Astrocyte (in vitro differentiated cells and primary cell): Measurements from ENCODE around the gene CELF1. TPM values are rescaled to one million over a fixed set of nuclear protein-coding genes. Genes with fewer than 3 reads are reported as not detected.

Experiments used
- DNase-seq: peaks from one replicate; pipeline ENCODE4 v3.0.0-alpha.2; 2010; ENCODE audit warnings: low read depth
- FAIRE-seq: peaks from 2 replicates; lab custom pipeline; 2011; peaks lifted over from hg19 to GRCh38; lab: Jason Lieb, UNC
- H2AFZ ChIP-seq: 2 replicates; pipeline ENCODE4 v1.6.0; 2012; ENCODE audit warnings: low read depth, low read length, inconsistent platforms
- H3K27ac ChIP-seq: 2 replicates; pipeline ENCODE4 v1.5.1; 2011; ENCODE audit warnings: low read depth, low read length, inconsistent platforms
- H3K27me3 ChIP-seq: 2 replicates; pipeline ENCODE4 v1.6.0; 2011; ENCODE audit warnings: low read length, inconsistent platforms; ENCODE audit not compliant: insufficient read depth
- H3K36me3 ChIP-seq: 2 replicates; pipeline ENCODE4 v1.5.1; 2011; ENCODE audit warnings: low read length, inconsistent platforms; ENCODE audit not compliant: insufficient read depth
- H3K4me1 ChIP-seq: 2 replicates; pipeline ENCODE4 v1.5.1; 2011; ENCODE audit warnings: low read length, inconsistent platforms; ENCODE audit not compliant: insufficient read depth
- H3K4me2 ChIP-seq: 2 replicates; pipeline ENCODE4 v1.6.0; 2012; ENCODE audit warnings: low read length, inconsistent platforms
- H3K4me3 ChIP-seq: 2 replicates; pipeline ENCODE4 v1.5.1; 2011; ENCODE audit warnings: low read depth, mild to moderate bottlenecking, low read length, inconsistent platforms; ENCODE audit not compliant: insufficient read depth
- H3K79me2 ChIP-seq: 2 replicates; pipeline ENCODE4 v1.6.0; 2012; ENCODE audit warnings: mild to moderate bottlenecking, low read length, inconsistent platforms; ENCODE audit not compliant: insufficient read depth
- H3K9ac ChIP-seq: 2 replicates; pipeline ENCODE4 v1.6.0; 2012; ENCODE audit warnings: mild to moderate bottlenecking, low read length, inconsistent platforms
- H3K9me3 ChIP-seq: 2 replicates; pipeline ENCODE4 v1.5.1; 2012; ENCODE audit warnings: low read depth, mild to moderate bottlenecking, low read length, inconsistent platforms; ENCODE audit not compliant: insufficient read depth
- H4K20me1 ChIP-seq: 2 replicates; pipeline ENCODE4 v1.6.0; 2012; ENCODE audit warnings: low read length, inconsistent platforms; ENCODE audit not compliant: insufficient read depth
- H3K27ac Mint-ChIP-seq: one replicate; pipeline ENCODE4 v1.8.0; 2021; ENCODE audit warnings: mild to moderate bottlenecking, mixed read lengths; ENCODE audit not compliant: unreplicated experiment
- H3K27me3 Mint-ChIP-seq: one replicate; pipeline ENCODE4 v1.8.0; 2021; ENCODE audit warnings: low read depth, mixed read lengths; ENCODE audit not compliant: unreplicated experiment
- H3K36me3 Mint-ChIP-seq: one replicate; pipeline ENCODE4 v1.8.0; 2021; ENCODE audit warnings: low read depth, mixed read lengths; ENCODE audit not compliant: unreplicated experiment
- H3K4me1 Mint-ChIP-seq: one replicate; pipeline ENCODE4 v1.8.0; 2021; ENCODE audit warnings: low read depth, mixed read lengths; ENCODE audit not compliant: unreplicated experiment
- H3K4me3 Mint-ChIP-seq: one replicate; pipeline ENCODE4 v1.8.0; 2021; ENCODE audit warnings: mild to moderate bottlenecking, moderate library complexity, mixed read lengths; ENCODE audit not compliant: unreplicated experiment
- H3K9me3 Mint-ChIP-seq: one replicate; pipeline ENCODE4 v1.8.0; 2021; ENCODE audit warnings: mild to moderate bottlenecking, mixed read lengths; ENCODE audit not compliant: unreplicated experiment
- CTCF ChIP-seq: IDR thresholded peaks from 2 replicates; pipeline ENCODE4 v1.5.1; 2011; ENCODE audit warnings: low read depth, mild to moderate bottlenecking, inconsistent platforms, low read length, moderate library complexity; ENCODE audit not compliant: insufficient read depth
- EZH2 ChIP-seq: IDR thresholded peaks from 2 replicates; pipeline ENCODE4 v1.6.1; 2012; ENCODE audit warnings: mild to moderate bottlenecking, low read length, inconsistent platforms; ENCODE audit not compliant: insufficient read depth
- total RNA-seq: library from RNA; stranded (reverse); gene quantifications from 2 replicates; pipeline ENCODE4 v1.2.1, GENCODE V29; 2021

Gene CELF1
- total RNA-seq, 1 donor from 2014 or later = 101 TPM

GRCh38 chr11:47443817-47444216 lies 109.1 kb downstream of the CELF1 start:
- Histone ChIP-seq H3K27ac (no peak overlapping the region), H3K27me3 (no peaks in the 10 kb centered on the region), H4K20me1 (no peaks in the 10 kb centered on the region), H3K79me2 (no peaks in the 10 kb centered on the region), H3K4me1 (no peaks in the 10 kb centered on the region), H3K9ac (no peak overlapping the region), H3K4me3 (no peak overlapping the region), H3K36me3 (no peaks in the 10 kb centered on the region), H3K9me3 (no peaks in the 10 kb centered on the region), H3K4me2 (no peak overlapping the region), H2AFZ (no peak overlapping the region)
- no peak overlapping the region for H3K27ac Mint-ChIP-seq
- DNase-seq (no peak), FAIRE-seq (no peak)
- H3K4me1 Mint-ChIP-seq = no peaks in the 10 kb centered on the region
- peaks cover 9% of the 10 kb centered on the region for H3K36me3 Mint-ChIP-seq
- TF ChIP-seq EZH2 (no peak), CTCF (no peak)
- H3K4me3 Mint-ChIP-seq = no peak overlapping the region
- no peaks in the 10 kb centered on the region for H3K27me3 Mint-ChIP-seq
- H3K9me3 Mint-ChIP-seq = no peaks in the 10 kb centered on the region

GRCh38 chr11:47443028-47443700 lies 109.8 kb downstream of the CELF1 start:
- Histone ChIP-seq H3K27ac (no peak overlapping the region), H3K36me3 (no peaks in the 10 kb centered on the region), H3K9ac (no peak overlapping the region), H3K4me1 (no peaks in the 10 kb centered on the region), H3K27me3 (no peaks in the 10 kb centered on the region), H3K4me2 (no peak overlapping the region), H2AFZ (no peak overlapping the region), H4K20me1 (no peaks in the 10 kb centered on the region), H3K4me3 (no peak overlapping the region), H3K79me2 (no peaks in the 10 kb centered on the region), H3K9me3 (no peaks in the 10 kb centered on the region)
- Mint-ChIP-seq H3K9me3 (no peaks in the 10 kb centered on the region), H3K27me3 (no peaks in the 10 kb centered on the region), H3K4me1 (no peaks in the 10 kb centered on the region), H3K4me3 (no peak overlapping the region), H3K36me3 (peaks cover 9% of the 10 kb centered on the region), H3K27ac (peak overlapping the region; percentile 30)
- no peak for FAIRE-seq
- no peak for DNase-seq
- TF ChIP-seq CTCF (peak; percentile 7), EZH2 (no peak)

- TF ChIP-seq CTCF = no peak
- no peak for TF ChIP-seq EZH2
- Mint-ChIP-seq H3K9me3 (no peaks in the 10 kb centered on the region), H3K27ac (no peak overlapping the region), H3K4me1 (no peaks in the 10 kb centered on the region), H3K36me3 (peaks cover 10% of the 10 kb centered on the region), H3K4me3 (no peak overlapping the region), H3K27me3 (no peaks in the 10 kb centered on the region)
- H3K9me3 ChIP-seq = no peaks in the 10 kb centered on the region
- H4K20me1 ChIP-seq = no peaks in the 10 kb centered on the region
- H2AFZ ChIP-seq = no peak overlapping the region
- DNase-seq (no peak), FAIRE-seq (no peak)
- no peak overlapping the region for H3K4me2 ChIP-seq
- no peak overlapping the region for H3K27ac ChIP-seq
- H3K79me2 ChIP-seq = no peaks in the 10 kb centered on the region
- H3K27me3 ChIP-seq = no peaks in the 10 kb centered on the region
- H3K4me3 ChIP-seq = no peak overlapping the region
- H3K36me3 ChIP-seq = no peaks in the 10 kb centered on the region
- H3K4me1 ChIP-seq = no peaks in the 10 kb centered on the region
- no peak overlapping the region for H3K9ac ChIP-seq
Observed at GRCh38 chr11:47442514-47442913, 110.4 kb downstream of the CELF1 start.
